ENCODE data around the gene FAM89A. TPM values are rescaled to one million over a fixed set of nuclear protein-coding genes. Genes with fewer than 3 reads are reported as not detected.

FAM89A gene
- total RNA-seq, 1 donor from 2014 or later: 11.8 TPM

- DNase-seq (ENCODE audit: low spot score in 2 of 2, unreplicated experiment in 2 of 2): no peak
- Mint-ChIP-seq H3K27ac (no peak overlapping the region), H3K27me3 (ENCODE audit: low read depth) (peaks cover 28% of the 10 kb centered on the region), H3K36me3 (no peaks in the 10 kb centered on the region), H3K9me3 (peaks cover 7% of the 10 kb centered on the region), H3K4me3 (no peak overlapping the region), H3K4me1 (no peaks in the 10 kb centered on the region)
- no peak for TF ChIP-seq CTCF (IDR thresholded peaks at IDR 0.05; ENCODE audit: unreplicated experiment)
Measured at GRCh38 chr1:231075497-231075896, 35.4 kb upstream of the FAM89A start.

DNA sequence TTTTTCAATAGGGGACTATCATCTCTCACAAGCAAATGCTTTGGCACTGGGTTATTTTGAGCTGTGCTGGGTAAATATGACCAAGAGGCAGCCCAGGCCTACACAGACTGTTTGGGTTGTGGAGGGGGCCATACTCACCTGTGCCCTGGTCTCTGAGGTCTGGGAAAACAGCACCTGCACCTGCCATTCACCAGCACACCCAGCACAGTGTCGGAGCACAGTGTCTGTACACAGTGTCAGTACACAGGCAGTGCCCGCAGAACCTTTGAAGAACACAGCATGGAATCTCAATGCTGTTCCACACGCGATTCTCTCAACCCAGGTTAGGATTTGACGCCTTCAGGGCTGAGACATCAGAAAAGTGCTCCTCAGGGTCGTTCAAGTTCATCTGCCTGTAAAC is 35.0 kb upstream of the FAM89A start:
- H3K4me1 Mint-ChIP-seq: no peaks in the 10 kb centered on the region
- H3K27ac Mint-ChIP-seq: no peak overlapping the region
- H3K9me3 Mint-ChIP-seq: peaks cover 7% of the 10 kb centered on the region
- no peak for TF ChIP-seq CTCF (IDR thresholded peaks at IDR 0.05; ENCODE audit: unreplicated experiment)
- peaks cover 24% of the 10 kb centered on the region for H3K27me3 Mint-ChIP-seq (ENCODE audit: low read depth)
- H3K36me3 Mint-ChIP-seq: no peaks in the 10 kb centered on the region
- DNase-seq (ENCODE audit: low spot score in 2 of 2, unreplicated experiment in 2 of 2): no peak
- no peak overlapping the region for H3K4me3 Mint-ChIP-seq

DNA sequence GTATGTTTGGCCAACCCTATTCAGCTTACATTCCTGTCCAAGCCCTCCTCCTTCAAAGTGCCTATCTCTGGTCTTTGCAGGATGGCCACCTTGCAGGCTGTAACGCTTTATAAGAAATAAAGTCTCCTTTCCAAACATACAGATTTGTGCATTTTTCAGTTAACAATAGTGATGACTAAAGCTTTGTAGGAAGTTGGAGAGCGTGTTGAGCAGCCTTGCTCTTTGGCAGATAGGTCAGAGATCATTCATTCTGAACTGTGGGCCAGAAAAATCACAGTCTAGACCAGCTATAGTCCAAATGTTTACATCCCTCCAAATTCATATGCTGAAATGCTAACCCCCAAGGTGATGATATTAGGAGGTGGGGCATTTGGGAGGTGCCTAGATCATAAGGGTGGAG is 34.0 kb upstream of the FAM89A start:
- H3K27me3 Mint-ChIP-seq (ENCODE audit: low read depth): peaks cover 17% of the 10 kb centered on the region
- H3K27ac Mint-ChIP-seq: no peak overlapping the region
- no peak for TF ChIP-seq CTCF (IDR thresholded peaks at IDR 0.05; ENCODE audit: unreplicated experiment)
- peaks cover 7% of the 10 kb centered on the region for H3K9me3 Mint-ChIP-seq
- H3K4me1 Mint-ChIP-seq: no peaks in the 10 kb centered on the region
- no peak for DNase-seq (ENCODE audit: low spot score in 2 of 2, unreplicated experiment in 2 of 2)
- no peak overlapping the region for H3K4me3 Mint-ChIP-seq
- H3K36me3 Mint-ChIP-seq: no peaks in the 10 kb centered on the region

GRCh38 chr1:231073331-231073730 is 33.3 kb upstream of the FAM89A start:
- no peaks in the 10 kb centered on the region for H3K36me3 Mint-ChIP-seq
- H3K9me3 Mint-ChIP-seq: peaks cover 3% of the 10 kb centered on the region

DNA sequence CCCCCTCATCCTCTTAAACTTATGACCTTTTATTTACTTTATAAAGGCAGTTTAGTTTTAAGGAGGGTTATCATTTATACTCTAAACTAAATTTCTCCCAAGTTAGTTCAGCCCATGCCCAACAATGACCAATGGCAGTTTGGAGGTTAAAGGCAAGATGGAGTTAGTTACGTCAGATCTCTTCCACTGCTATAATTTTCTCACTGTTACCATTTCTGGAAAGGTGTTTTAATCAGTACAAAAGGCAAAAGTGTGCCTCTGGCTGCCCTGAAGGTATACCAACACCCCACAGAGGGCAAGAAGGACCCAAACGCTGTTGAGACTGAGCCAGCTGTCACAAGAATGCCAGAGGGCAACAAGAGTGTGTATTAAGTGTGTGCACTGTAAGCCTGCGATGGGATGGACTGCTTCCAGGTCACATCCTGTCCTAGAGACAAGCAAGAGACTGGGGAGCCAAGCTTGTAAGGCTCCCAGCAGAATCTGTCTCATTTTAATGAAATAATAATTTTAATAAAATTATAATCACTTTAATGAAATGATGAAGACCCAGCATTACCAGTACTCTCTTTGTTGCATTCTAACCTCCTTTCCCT is 32.5 kb upstream of the FAM89A start:
- H3K4me1 Mint-ChIP-seq: no peaks in the 10 kb centered on the region
- DNase-seq (ENCODE audit: low spot score in 2 of 2, unreplicated experiment in 2 of 2): no peak
- H3K4me3 Mint-ChIP-seq: no peak overlapping the region
- H3K9me3 Mint-ChIP-seq: peaks cover 3% of the 10 kb centered on the region
- no peak overlapping the region for H3K27ac Mint-ChIP-seq
- TF ChIP-seq CTCF (IDR thresholded peaks at IDR 0.05; ENCODE audit: unreplicated experiment): no peak
- H3K27me3 Mint-ChIP-seq (ENCODE audit: low read depth): peaks cover 10% of the 10 kb centered on the region
- H3K36me3 Mint-ChIP-seq: no peaks in the 10 kb centered on the region

More at GRCh38 chr1:231073331-231073730, 33.3 kb upstream of the FAM89A start:
- DNase-seq (ENCODE audit: low spot score in 2 of 2, unreplicated experiment in 2 of 2): no peak
- no peak overlapping the region for H3K4me3 Mint-ChIP-seq
- H3K27ac Mint-ChIP-seq: no peak overlapping the region
- peaks cover 12% of the 10 kb centered on the region for H3K27me3 Mint-ChIP-seq (ENCODE audit: low read depth)
- TF ChIP-seq CTCF (IDR thresholded peaks at IDR 0.05; ENCODE audit: unreplicated experiment): no peak
- H3K4me1 Mint-ChIP-seq: no peaks in the 10 kb centered on the region

DNA sequence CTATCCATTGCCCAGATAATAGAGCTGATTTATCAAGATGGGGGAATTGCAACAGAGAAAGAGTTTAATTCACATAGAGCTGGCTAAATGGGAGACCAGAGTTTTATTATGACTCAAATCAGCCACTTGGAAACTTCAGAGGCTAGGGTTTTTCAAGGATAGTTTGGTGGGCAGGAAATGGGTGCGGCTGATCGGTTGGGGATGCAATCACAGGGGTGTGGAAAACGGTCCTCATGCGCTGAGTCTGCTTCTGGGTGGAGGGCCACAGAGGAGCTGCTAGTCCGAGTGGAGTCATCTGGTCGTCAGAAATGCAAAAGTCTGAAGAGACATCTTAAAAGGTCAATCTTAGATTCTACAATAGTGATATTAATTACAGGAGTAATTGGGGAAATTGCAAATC is 32.0 kb upstream of the FAM89A start:
- H3K27me3 Mint-ChIP-seq (ENCODE audit: low read depth): peaks cover 10% of the 10 kb centered on the region
- H3K4me1 Mint-ChIP-seq: no peaks in the 10 kb centered on the region
- no peak for TF ChIP-seq CTCF (IDR thresholded peaks at IDR 0.05; ENCODE audit: unreplicated experiment)
- H3K36me3 Mint-ChIP-seq: no peaks in the 10 kb centered on the region
- no peak overlapping the region for H3K27ac Mint-ChIP-seq
- H3K4me3 Mint-ChIP-seq: no peak overlapping the region
- H3K9me3 Mint-ChIP-seq: peaks cover 3% of the 10 kb centered on the region
- DNase-seq (ENCODE audit: low spot score in 2 of 2, unreplicated experiment in 2 of 2): no peak

Measured in mesothelial cell of epicardium (in vitro differentiated cells).